Ovary (tissue), 3 donors: ENCODE results near the gene FBXL2.

Experiments
- EP300 ChIP-seq: sonication (generic); formaldehyde crosslinking; IDR thresholded peaks from one replicate; pipeline ENCODE4 v1.6.1; 2017; ENCODE audit warnings: antibody characterized with exemption
- POLR2A ChIP-seq: fragments of 450-650 bp; IDR thresholded peaks from one replicate; pipeline ENCODE4 v1.6.1; 2017; ENCODE audit warnings: antibody characterized with exemption, mild to moderate bottlenecking, moderate library complexity
- TF ChIP-seq, protein P1 (sequence below), 3 donors: fragments of 450-650 bp in 2 of 3; fragments of 200-600 bp in 1 of 3; IDR thresholded peaks; one replicate each; pipeline versions ENCODE4 v1.5.1 to v1.8.0; 2016 to 2022; ENCODE audit warnings: antibody characterized with exemption in 3 of 3, mild to moderate bottlenecking in 1 of 3
- donor health status: DM: no; HTN: no; CAD: no.

DNA sequence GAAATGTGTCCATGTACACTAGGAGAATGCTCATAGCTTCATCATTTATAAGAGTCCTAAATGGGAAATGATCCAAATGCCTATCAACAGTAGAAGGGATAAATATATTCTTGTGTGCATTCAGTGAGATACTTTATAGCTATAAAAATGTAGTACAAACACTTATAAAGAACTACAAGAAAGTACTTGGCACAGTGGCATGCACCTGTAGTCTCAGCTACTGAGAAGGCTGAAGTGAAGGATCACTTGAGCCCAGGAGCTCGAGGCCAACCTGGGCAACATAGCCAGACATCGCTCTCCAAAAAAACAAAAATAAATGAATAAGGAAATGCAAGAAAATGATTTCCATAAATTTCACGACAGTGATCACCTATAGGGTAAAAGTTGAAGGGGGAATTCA, 3.6 kb upstream of the FBXL2 start:
- TF ChIP-seq, protein P1, sequence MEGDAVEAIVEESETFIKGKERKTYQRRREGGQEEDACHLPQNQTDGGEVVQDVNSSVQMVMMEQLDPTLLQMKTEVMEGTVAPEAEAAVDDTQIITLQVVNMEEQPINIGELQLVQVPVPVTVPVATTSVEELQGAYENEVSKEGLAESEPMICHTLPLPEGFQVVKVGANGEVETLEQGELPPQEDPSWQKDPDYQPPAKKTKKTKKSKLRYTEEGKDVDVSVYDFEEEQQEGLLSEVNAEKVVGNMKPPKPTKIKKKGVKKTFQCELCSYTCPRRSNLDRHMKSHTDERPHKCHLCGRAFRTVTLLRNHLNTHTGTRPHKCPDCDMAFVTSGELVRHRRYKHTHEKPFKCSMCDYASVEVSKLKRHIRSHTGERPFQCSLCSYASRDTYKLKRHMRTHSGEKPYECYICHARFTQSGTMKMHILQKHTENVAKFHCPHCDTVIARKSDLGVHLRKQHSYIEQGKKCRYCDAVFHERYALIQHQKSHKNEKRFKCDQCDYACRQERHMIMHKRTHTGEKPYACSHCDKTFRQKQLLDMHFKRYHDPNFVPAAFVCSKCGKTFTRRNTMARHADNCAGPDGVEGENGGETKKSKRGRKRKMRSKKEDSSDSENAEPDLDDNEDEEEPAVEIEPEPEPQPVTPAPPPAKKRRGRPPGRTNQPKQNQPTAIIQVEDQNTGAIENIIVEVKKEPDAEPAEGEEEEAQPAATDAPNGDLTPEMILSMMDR (IDR thresholded peaks at IDR 0.05), result no peak
- TF ChIP-seq POLR2A (no peak), EP300 (no peak)
